ENCODE data around the gene ARSA.

Gene ARSA

DNA sequence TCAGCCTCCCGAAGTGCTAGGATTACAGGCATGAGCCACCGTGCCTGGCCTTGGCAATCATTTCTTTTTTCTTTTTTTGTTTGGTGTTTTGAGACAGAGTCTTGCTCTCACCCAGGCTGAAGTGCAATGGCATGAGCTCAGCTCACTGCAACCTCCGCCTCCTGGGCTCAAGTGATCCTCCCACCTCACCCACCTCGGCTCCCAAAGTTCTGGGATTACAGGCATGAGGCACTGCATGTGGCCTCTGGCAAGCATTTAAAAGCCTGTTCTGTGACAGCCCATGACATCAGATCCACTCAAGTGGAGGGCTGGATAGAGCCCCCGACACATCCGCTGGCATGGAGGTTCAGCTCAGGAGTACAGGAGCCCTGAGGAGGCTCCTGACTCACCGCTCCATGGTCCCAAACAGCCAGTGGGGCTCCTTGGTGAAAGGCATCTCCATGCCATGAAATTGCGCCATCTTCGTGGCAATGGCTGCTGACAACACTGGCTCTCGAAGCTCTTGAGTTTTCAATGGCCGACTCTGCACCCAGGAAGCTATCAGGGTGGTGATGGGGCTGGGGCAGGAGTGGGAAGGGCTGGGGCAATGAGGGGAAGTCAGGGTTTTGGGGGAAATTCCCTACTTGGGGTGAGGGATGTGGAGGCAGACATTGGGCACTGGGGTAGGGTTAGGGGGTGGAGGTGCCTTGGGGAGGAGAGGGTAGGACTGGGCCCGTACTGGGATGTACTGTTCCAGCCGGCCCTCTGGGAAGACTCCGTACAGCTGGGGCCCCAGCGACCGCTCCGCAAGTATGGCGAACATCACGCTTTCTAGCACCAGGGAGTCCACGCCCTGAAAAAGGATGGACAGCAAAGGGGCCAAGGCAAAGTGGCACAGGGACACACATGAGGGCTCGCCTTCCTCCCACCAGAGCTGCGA is 46.7 kb downstream of the ARSA start:
- TF ChIP-seq GLIS1 (tag by site-specific recombination; IDR thresholded peaks at IDR 0.05): 0 out of 2 replicates have a peak, but pooled peaks have one; percentile 23
- no peak for TF ChIP-seq SALL2 (tag by site-specific recombination; IDR thresholded peaks at IDR 0.05; ENCODE audit: borderline replicate concordance)
- no peak for TF ChIP-seq ZSCAN30 (tag by site-specific recombination; IDR thresholded peaks at IDR 0.05)
- no peak for TF ChIP-seq ZNF830 (tag by site-specific recombination; IDR thresholded peaks at IDR 0.05; ENCODE audit: low read depth)
- TF ChIP-seq TCF7L2 (IDR thresholded peaks at IDR 0.05; ENCODE audit: borderline replicate concordance, low read depth, low read length): no peak
- peak; percentile 66 for TF ChIP-seq EGR2 (tag by site-specific recombination; IDR thresholded peaks at IDR 0.05; ENCODE audit: low read depth)
- peak; percentile 58; the same call in 1 of the 2 replicates for TF ChIP-seq ZNF660 (tag by site-specific recombination; IDR thresholded peaks at IDR 0.05)
- no peak for TF ChIP-seq ZNF664 (tag by site-specific recombination; IDR thresholded peaks at IDR 0.05)
- TF ChIP-seq ZFHX2 (tag by site-specific recombination; conservative IDR thresholded peaks at IDR 0.05): peak; percentile 75
- peak; percentile 58; the same call in 1 of the 2 replicates for TF ChIP-seq YY2 (tag by site-specific recombination; IDR thresholded peaks at IDR 0.05)
- TF ChIP-seq GLI4 (tag by site-specific recombination; IDR thresholded peaks at IDR 0.05): no peak
- no peak for TF ChIP-seq ZNF654 (tag by site-specific recombination; IDR thresholded peaks at IDR 0.05; ENCODE audit: low read depth)
- no peak for TF ChIP-seq BCL11B (tag by site-specific recombination; IDR thresholded peaks at IDR 0.05; ENCODE audit: low read depth)
- TF ChIP-seq GLIS2 (tag by site-specific recombination; IDR thresholded peaks at IDR 0.05): 0 out of 2 replicates have a peak, but pooled peaks have one; percentile 17
- peaks cover 3% of the 10 kb centered on the region; the same call in 1 of the 2 replicates for H3K4me1 ChIP-seq (ENCODE audit: control insufficient read depth, insufficient read depth, low read length)
- peak overlapping the region; percentile 80 for H3K4me3 ChIP-seq (ENCODE audit: low read depth, low read length)
- ChIA-PET CTCF (interaction anchor here (0.6 to 1.5 kb wide), 4 partner anchors 18 to 119 kb away, joined by 3 to 11 read pairs (median 4); partner anchors contain the start of genes SCO2 and SYCE3), POLR2A (interaction anchor here (0.6 to 3.2 kb wide), 5 partner anchors 9 to 56 kb away, joined by 3 to 22 read pairs (median 15); partner anchors contain the start of genes SCO2 and SYCE3)
- H3K9me3 ChIP-seq (ENCODE audit: control insufficient read depth, insufficient read depth, low read depth, low read length): no peaks in the 10 kb centered on the region
- H3K27ac ChIP-seq (ENCODE audit: extremely low read depth, low read depth, low read length): peak overlapping the region; percentile 99; the same call in 1 of the 2 replicates
- H3K36me3 ChIP-seq (ENCODE audit: control insufficient read depth in 2 of 2, insufficient read depth in 1 of 2, low read length in 2 of 2): peaks cover 25 to 61% of the 10 kb centered on the region in 2 experiments

- CTCF ChIA-PET: interaction anchor here (2.3 kb wide), 1 partner anchor 16 kb away, joined by 12 read pairs; the partner anchor contains the start of gene SYCE3
Observed at GRCh38 chr22:50579752-50580151, 48.2 kb downstream of the ARSA start.

DNA sequence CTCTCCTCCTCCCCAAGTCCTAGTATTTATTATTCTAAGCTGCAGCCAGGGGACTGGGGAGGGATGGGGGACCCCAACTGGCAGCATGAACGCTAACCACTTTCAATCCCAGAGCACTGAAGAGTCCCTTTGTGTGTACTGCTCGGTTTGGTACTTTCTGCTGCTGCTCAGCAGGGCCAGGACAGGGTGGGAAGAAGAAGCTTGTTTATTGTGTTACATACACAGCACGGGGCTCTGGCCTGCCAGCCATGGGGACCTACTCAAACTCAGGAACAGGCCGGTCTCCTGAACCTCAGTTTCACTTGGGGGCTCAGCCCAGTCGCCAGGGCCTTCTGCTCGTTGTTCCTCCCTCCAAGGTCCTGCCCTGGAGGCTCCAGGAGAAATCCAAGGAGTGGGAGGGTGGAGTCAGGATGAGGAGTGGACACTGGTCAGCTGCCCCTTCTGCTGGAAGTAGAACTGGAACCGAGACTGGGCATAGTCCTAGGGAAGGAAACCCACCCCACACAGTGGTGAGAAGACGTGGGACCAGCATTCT is 49.1 kb downstream of the ARSA start:
- H3K27ac ChIP-seq (ENCODE audit: extremely low read depth, low read depth, low read length): no peak overlapping the region
- ChIA-PET POLR2A (interaction anchor here (0.9 to 1.6 kb wide), 4 partner anchors 9 to 53 kb away, joined by 3 to 9 read pairs (median 4); partner anchors contain the start of genes SCO2 and SYCE3), CTCF (interaction anchor here (0.6 to 2.3 kb wide), 3 partner anchors 10 to 42 kb away, joined by 3 to 12 read pairs (median 4); partner anchors contain the start of gene SYCE3)
- no peaks in the 10 kb centered on the region for H3K9me3 ChIP-seq (ENCODE audit: control insufficient read depth, insufficient read depth, low read depth, low read length)
- no peak overlapping the region for H3K4me3 ChIP-seq (ENCODE audit: low read depth, low read length)
- H3K36me3 ChIP-seq (ENCODE audit: control insufficient read depth in 2 of 2, insufficient read depth in 1 of 2, low read length in 2 of 2): peaks cover 39 to 70% of the 10 kb centered on the region in 2 experiments
- H3K4me1 ChIP-seq (ENCODE audit: control insufficient read depth, insufficient read depth, low read length): peaks cover 3% of the 10 kb centered on the region; the same call in 1 of the 2 replicates
- no peak for TF ChIP-seq ZNF426 (tag by site-specific recombination; IDR thresholded peaks at IDR 0.05)
- no peak for TF ChIP-seq ZNF112 (tag by site-specific recombination; IDR thresholded peaks at IDR 0.05)
- TF ChIP-seq KLF9 (tag by site-specific recombination; IDR thresholded peaks at IDR 0.05; ENCODE audit: low read depth): no peak
- TF ChIP-seq, protein P1, sequence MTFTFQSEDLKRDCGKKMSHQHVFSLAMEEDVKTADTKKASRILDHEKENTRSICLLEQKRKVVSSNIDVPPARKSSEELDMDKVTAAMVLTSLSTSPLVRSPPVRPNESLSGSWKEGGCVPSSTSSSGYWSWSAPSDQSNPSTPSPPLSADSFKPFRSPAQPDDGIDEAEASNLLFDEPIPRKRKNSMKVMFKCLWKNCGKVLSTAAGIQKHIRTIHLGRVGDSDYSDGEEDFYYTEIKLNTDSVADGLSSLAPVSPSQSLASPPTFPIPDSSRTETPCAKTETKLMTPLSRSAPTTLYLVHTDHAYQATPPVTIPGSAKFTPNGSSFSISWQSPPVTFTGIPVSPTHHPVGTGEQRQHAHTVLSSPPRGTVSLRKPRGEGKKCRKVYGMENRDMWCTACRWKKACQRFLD (tag by site-specific recombination; IDR thresholded peaks at IDR 0.05): no peak
- no peak for TF ChIP-seq ZNF394 (tag by site-specific recombination; IDR thresholded peaks at IDR 0.05; ENCODE audit: borderline replicate concordance)
- no peak for TF ChIP-seq ZNF501 (tag by site-specific recombination; IDR thresholded peaks at IDR 0.05)

More at GRCh38 chr22:50579752-50580151, 48.2 kb downstream of the ARSA start:
- Histone ChIP-seq H3K36me3 (ENCODE audit: control insufficient read depth in 2 of 2, insufficient read depth in 1 of 2, low read length in 2 of 2) (peaks cover 33 to 67% of the 10 kb centered on the region in 2 experiments), H3K4me3 (ENCODE audit: low read depth, low read length) (no peak overlapping the region), H3K27ac (ENCODE audit: extremely low read depth, low read depth, low read length) (no peak overlapping the region), H3K9me3 (ENCODE audit: control insufficient read depth, insufficient read depth, low read depth, low read length) (no peaks in the 10 kb centered on the region), H3K4me1 (ENCODE audit: control insufficient read depth, insufficient read depth, low read length) (peaks cover 3% of the 10 kb centered on the region; the same call in 1 of the 2 replicates)
- TF ChIP-seq GLIS2 (tag by site-specific recombination; IDR thresholded peaks at IDR 0.05): no peak
- peak; percentile 67 for TF ChIP-seq ZNF341 (tag by site-specific recombination; IDR thresholded peaks at IDR 0.05; ENCODE audit: low read depth)
- POLR2A ChIA-PET: no interaction called here
